Caco-2 (cell line): ENCODE data around the gene NEUROD4. TPM values are rescaled to one million over a fixed set of nuclear protein-coding genes. Genes with fewer than 3 reads are reported as not detected.

Source experiments
- BruUV-seq: library from RNA; stranded (reverse); fragments of 400-500 nt; replicated peaks from 2 replicates; lab custom pipeline; 2021; lab: Mats Ljungman, UMichigan
- CTCF ChIA-PET: fragments of 300-600 bp; sonication (Branson Sonifier 250); formaldehyde crosslinking; loops from one replicate; lab custom pipeline; 2022; ENCODE audit warnings: antibody characterized with exemption; lab: Charles Lee
- POLR2A ChIA-PET: fragments of 300-600 bp; sonication (Branson Sonifier 250); formaldehyde crosslinking; loops from one replicate; lab custom pipeline; 2022; ENCODE audit warnings: antibody characterized with exemption; lab: Charles Lee
- DNase-seq, 2 experiments: peaks; one replicate each; pipeline versions ENCODE4 v3.0.0 to v3.0.0-alpha.2; 2020 to 2022
- H3K27me3 ChIP-seq: replicated peaks from 2 replicates; pipeline ENCODE4 v1.6.0; 2011; ENCODE audit warnings: low read length; ENCODE audit not compliant: control insufficient read depth, insufficient read depth
- H3K36me3 ChIP-seq: 2 replicates; pipeline ENCODE4 v1.5.1; 2011; ENCODE audit warnings: low read length; ENCODE audit not compliant: control insufficient read depth, insufficient read depth
- H3K4me1 ChIP-seq: fragments of 250-450 bp; sonication (Bioruptor Pico); 2 replicates; pipeline ENCODE4 v1.5.1; 2020; ENCODE audit warnings: mild to moderate bottlenecking
- H3K4me3 ChIP-seq: 2 replicates; pipeline ENCODE4 v1.5.1; 2011; ENCODE audit warnings: low read depth, mild to moderate bottlenecking, control low read depth, low read length
- H3K9me3 ChIP-seq: fragments of 250-450 bp; sonication (Bioruptor Pico); 2 replicates; pipeline ENCODE4 v1.5.1; 2020; ENCODE audit warnings: mild to moderate bottlenecking, moderate library complexity
- H3K27ac Mint-ChIP-seq: one replicate; pipeline ENCODE4 v1.8.0; 2022; ENCODE audit warnings: mixed read lengths; ENCODE audit not compliant: unreplicated experiment
- H3K27me3 Mint-ChIP-seq: one replicate; pipeline ENCODE4 v1.8.0; 2022; ENCODE audit warnings: mixed read lengths; ENCODE audit not compliant: insufficient read depth, unreplicated experiment
- H3K36me3 Mint-ChIP-seq: one replicate; pipeline ENCODE4 v1.8.0; 2022; ENCODE audit warnings: mild to moderate bottlenecking, mixed read lengths; ENCODE audit not compliant: insufficient read depth, unreplicated experiment
- H3K4me1 Mint-ChIP-seq: one replicate; pipeline ENCODE4 v1.8.0; 2022; ENCODE audit warnings: low read depth, mixed read lengths; ENCODE audit not compliant: unreplicated experiment
- H3K4me3 Mint-ChIP-seq: one replicate; pipeline ENCODE4 v1.8.0; 2022; ENCODE audit warnings: mild to moderate bottlenecking, moderate library complexity, mixed read lengths; ENCODE audit not compliant: unreplicated experiment
- H3K9me3 Mint-ChIP-seq: one replicate; pipeline ENCODE4 v1.8.0; 2022; ENCODE audit warnings: mixed read lengths; ENCODE audit not compliant: unreplicated experiment
- intact Hi-C: fragments of 100-400 bp; cut with micrococcal nuclease; formaldehyde crosslinking; loops from one replicate; pipeline ENCODE4 v1.10.0; 2022; ENCODE audit not compliant: unreplicated experiment
- total RNA-seq: library from RNA; stranded (reverse); gene quantifications from 2 replicates; pipeline ENCODE4 v1.2.3, GENCODE V29; 2022
- TF ChIP-seq, protein P1 (sequence below), 2 experiments: fragments of 200-600 bp in 1 of 2; IDR thresholded peaks; 1 replicate in 1 of 2; 2 replicates in 1 of 2; pipeline versions ENCODE4 v1.5.1 to v1.8.0; 2011 to 2022; ENCODE audit warnings: antibody characterized with exemption in 1 of 2, control low read depth in 1 of 2, inconsistent platforms in 1 of 2, low read depth in 1 of 2, low read length in 1 of 2, mild to moderate bottlenecking in 1 of 2, moderate library complexity in 1 of 2; ENCODE audit not compliant: insufficient read depth in 1 of 2, severe bottlenecking in 1 of 2, unreplicated experiment in 1 of 2

Gene NEUROD4
- total RNA-seq, 1 experiment from 2014 or later = not detected

DNA sequence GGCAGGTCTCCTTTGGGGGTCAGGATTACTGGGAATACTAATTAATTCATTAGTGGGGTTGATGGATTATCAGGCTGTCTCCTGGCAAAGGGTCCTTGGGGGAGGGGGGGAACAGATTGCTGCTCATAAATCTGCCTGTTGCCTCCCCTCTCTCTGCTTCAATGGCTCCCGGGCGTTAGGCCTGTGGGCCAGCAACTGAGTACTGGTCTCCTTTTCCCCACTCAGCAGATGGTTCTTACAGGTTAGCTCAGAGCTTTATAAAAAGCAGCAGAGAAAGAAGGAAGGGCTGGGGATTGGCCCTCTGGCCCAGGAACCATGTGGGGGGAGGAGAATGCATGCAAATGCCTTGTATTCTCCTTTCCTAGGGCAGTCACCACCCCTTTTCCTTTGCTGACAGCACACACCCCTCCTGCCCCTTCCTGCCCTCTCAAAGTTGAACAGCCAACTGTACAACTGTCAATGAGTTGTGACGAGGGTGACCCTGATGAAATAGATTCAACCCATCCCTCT, 2.3 kb upstream of the NEUROD4 start:
- DNase-seq = no peak
- intact Hi-C loops = no loop called here
- no peaks in the 10 kb centered on the region for H3K4me1 ChIP-seq
- H3K9me3 Mint-ChIP-seq = no peaks in the 10 kb centered on the region
- no peaks in the 10 kb centered on the region for H3K27me3 ChIP-seq
- H3K4me3 ChIP-seq = no peak overlapping the region
- H3K27ac Mint-ChIP-seq = no peak overlapping the region
- POLR2A ChIA-PET = no interaction called here
- no peaks in the 10 kb centered on the region for H3K36me3 Mint-ChIP-seq
- peaks cover 9% of the 10 kb centered on the region for H3K27me3 Mint-ChIP-seq
- H3K9me3 ChIP-seq = no peaks in the 10 kb centered on the region
- TF ChIP-seq, protein P1, sequence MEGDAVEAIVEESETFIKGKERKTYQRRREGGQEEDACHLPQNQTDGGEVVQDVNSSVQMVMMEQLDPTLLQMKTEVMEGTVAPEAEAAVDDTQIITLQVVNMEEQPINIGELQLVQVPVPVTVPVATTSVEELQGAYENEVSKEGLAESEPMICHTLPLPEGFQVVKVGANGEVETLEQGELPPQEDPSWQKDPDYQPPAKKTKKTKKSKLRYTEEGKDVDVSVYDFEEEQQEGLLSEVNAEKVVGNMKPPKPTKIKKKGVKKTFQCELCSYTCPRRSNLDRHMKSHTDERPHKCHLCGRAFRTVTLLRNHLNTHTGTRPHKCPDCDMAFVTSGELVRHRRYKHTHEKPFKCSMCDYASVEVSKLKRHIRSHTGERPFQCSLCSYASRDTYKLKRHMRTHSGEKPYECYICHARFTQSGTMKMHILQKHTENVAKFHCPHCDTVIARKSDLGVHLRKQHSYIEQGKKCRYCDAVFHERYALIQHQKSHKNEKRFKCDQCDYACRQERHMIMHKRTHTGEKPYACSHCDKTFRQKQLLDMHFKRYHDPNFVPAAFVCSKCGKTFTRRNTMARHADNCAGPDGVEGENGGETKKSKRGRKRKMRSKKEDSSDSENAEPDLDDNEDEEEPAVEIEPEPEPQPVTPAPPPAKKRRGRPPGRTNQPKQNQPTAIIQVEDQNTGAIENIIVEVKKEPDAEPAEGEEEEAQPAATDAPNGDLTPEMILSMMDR (IDR thresholded peaks at IDR 0.05; ENCODE audit: insufficient read depth in 1 of 2, low read depth in 1 of 2, low read length in 1 of 2, severe bottlenecking in 1 of 2, unreplicated experiment in 1 of 2) = no peak
- peaks cover 8% of the 10 kb centered on the region for H3K4me1 Mint-ChIP-seq
- no peak overlapping the region for H3K4me3 Mint-ChIP-seq
- BruUV-seq = no TSS peak
- no peaks in the 10 kb centered on the region for H3K36me3 ChIP-seq
- CTCF ChIA-PET = no interaction called here

DNA sequence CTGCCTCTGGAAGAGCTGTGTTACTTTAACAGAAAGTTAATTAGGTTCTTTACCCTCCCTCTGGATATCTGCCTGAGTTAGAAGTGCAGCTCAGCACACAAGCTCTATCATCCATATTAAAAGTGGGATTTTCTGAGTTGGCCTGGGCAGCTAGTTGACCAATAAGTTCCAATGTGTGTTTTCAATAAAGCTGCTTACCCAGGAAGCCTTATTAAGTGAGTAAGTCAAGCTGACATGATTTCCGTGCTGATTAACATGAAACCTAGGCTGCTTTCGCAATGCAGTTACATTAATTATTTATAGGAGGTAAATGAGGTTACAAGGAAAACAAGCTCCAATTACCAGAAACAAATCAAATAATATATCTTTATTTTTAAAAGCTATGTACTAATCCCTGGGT, 4.8 kb downstream of the NEUROD4 start:
- intact Hi-C loops = no loop called here

DNA sequence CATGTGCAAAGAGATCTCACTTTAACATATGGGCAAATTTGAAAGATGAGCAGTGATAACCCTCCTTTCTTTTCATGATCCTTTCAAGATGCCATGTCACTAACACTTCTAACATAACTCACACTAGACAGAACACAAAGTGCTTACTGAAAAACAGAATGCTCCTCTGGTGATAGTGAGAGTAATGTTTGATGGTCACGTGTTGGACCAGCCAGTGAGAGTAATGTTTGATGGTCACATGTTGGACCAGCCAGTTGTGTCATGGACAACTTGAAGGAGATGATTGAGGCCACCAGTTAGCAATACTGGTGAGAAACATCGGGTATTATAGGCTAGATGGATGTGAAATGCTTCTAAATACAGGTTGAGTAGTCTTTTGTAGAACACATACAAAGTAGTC, 5.7 kb downstream of the NEUROD4 start:
- H3K4me3 ChIP-seq = no peak overlapping the region
- CTCF ChIA-PET = no interaction called here
- peaks cover 6% of the 10 kb centered on the region for H3K27me3 Mint-ChIP-seq
- H3K4me3 Mint-ChIP-seq = no peak overlapping the region
- intact Hi-C loops = no loop called here
- H3K9me3 Mint-ChIP-seq = no peaks in the 10 kb centered on the region
- no peak overlapping the region for H3K27ac Mint-ChIP-seq
- no peaks in the 10 kb centered on the region for H3K27me3 ChIP-seq
- H3K4me1 Mint-ChIP-seq = no peaks in the 10 kb centered on the region
- no peaks in the 10 kb centered on the region for H3K36me3 Mint-ChIP-seq
- no peaks in the 10 kb centered on the region for H3K36me3 ChIP-seq
- H3K9me3 ChIP-seq = no peaks in the 10 kb centered on the region
- POLR2A ChIA-PET = no interaction called here
- no peaks in the 10 kb centered on the region for H3K4me1 ChIP-seq
- TF ChIP-seq, protein P1 (IDR thresholded peaks at IDR 0.05; ENCODE audit: insufficient read depth in 1 of 2, low read depth in 1 of 2, low read length in 1 of 2, severe bottlenecking in 1 of 2, unreplicated experiment in 1 of 2) = no peak
- DNase-seq = no peak
- no TSS peak for BruUV-seq

More for the DNA sequence above, 4.8 kb downstream of the NEUROD4 start:
- Mint-ChIP-seq H3K27ac (no peak overlapping the region), H3K4me1 (peaks cover 4% of the 10 kb centered on the region), H3K27me3 (peaks cover 9% of the 10 kb centered on the region), H3K36me3 (no peaks in the 10 kb centered on the region), H3K4me3 (no peak overlapping the region), H3K9me3 (no peaks in the 10 kb centered on the region)
- TF ChIP-seq, protein P1 (IDR thresholded peaks at IDR 0.05; ENCODE audit: insufficient read depth in 1 of 2, low read depth in 1 of 2, low read length in 1 of 2, severe bottlenecking in 1 of 2, unreplicated experiment in 1 of 2) = no peak
- no peak overlapping the region for H3K4me3 ChIP-seq
- no peaks in the 10 kb centered on the region for H3K9me3 ChIP-seq
- no TSS peak for BruUV-seq
- POLR2A ChIA-PET = no interaction called here
- H3K36me3 ChIP-seq = no peaks in the 10 kb centered on the region
- no peak for DNase-seq
- CTCF ChIA-PET = no interaction called here
- no peaks in the 10 kb centered on the region for H3K4me1 ChIP-seq
- H3K27me3 ChIP-seq = no peaks in the 10 kb centered on the region
